Muscle of leg (tissue), 11 donors: ENCODE results near the gene GPC5. TPM values are rescaled to one million over a fixed set of nuclear protein-coding genes. Genes with fewer than 3 reads are reported as not detected.

Source experiments
- DNase-seq: peaks from one replicate; pipeline ENCODE4 v3.0.0; 2013
- H3K27ac ChIP-seq: one replicate; pipeline ENCODE4 v1.5.1; 2013; ENCODE audit warnings: mild to moderate bottlenecking, low read length, control low read depth
- H3K27me3 ChIP-seq: one replicate; pipeline ENCODE4 v1.6.1; 2013; ENCODE audit warnings: low read length; ENCODE audit not compliant: control insufficient read depth, insufficient read depth
- H3K36me3 ChIP-seq: one replicate; pipeline ENCODE4 v1.6.1; 2013; ENCODE audit warnings: low read length; ENCODE audit not compliant: control insufficient read depth, insufficient read depth
- H3K4me1 ChIP-seq: one replicate; pipeline ENCODE4 v1.6.1; 2013; ENCODE audit warnings: low read length; ENCODE audit not compliant: control insufficient read depth, insufficient read depth
- H3K4me3 ChIP-seq: one replicate; pipeline ENCODE4 v1.5.1; 2013; ENCODE audit warnings: low read length, control low read depth
- H3K9me3 ChIP-seq: replicated peaks from 2 replicates; pipeline ENCODE4 v1.6.1; 2013; ENCODE audit warnings: low read depth, low read length; ENCODE audit not compliant: control insufficient read depth
- WGBS: methylation state at CpG from one replicate; pipeline ENCODE4 v1.1.5; 2013; ENCODE audit warnings: missing lambda C conversion rate; ENCODE audit not compliant: insufficient coverage; 5-methylcytosine and 5-hydroxymethylcytosine counted together
- polyA plus RNA-seq, 8 donors: library from polyadenylated mRNA; unstranded; fragments of 120-200 nt; gene quantifications; one replicate each; pipeline versions ENCODE4 v1.2.1 to v1.2.3, GENCODE V29; 2013; ENCODE audit warnings: inconsistent platforms in 1 of 8, low replicate concordance in 1 of 8; ENCODE audit not compliant: insufficient read length in 8 of 8, insufficient read depth in 1 of 8
- total RNA-seq: library from RNA; stranded (reverse); fragments of 120-200 nt; gene quantifications from one replicate; pipeline ENCODE4 v1.2.4, GENCODE V29; 2013

Gene GPC5
- total and polyA plus RNA-seq, 9 donors, result 0.15 to 2.1 (median 0.40) TPM

DNA sequence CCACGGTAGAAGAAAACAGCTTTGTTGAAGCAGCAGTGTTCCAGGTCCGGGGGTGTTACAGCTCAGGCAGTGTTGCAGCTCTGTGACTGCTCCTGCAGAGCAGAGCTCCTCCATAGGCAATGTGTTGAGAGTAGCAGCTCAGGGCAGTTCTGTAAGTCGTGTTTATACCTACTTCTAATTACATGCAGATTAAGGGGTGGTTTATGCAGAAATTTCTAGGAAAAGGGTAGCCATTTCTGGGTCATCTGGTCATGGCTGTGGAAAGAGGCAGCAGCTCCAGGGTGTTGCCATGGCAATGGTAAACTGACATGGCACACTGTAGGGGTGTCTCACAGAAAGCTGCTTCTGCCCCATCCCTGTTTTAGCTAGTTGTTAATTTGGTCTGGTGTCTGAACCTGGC lies 316.4 kb downstream of the GPC5 start:
- WGBS, result 33% methylated on average over 1 of the region's 3 CpGs
- H3K36me3 ChIP-seq, result no peaks in the 10 kb centered on the region
- H3K4me1 ChIP-seq, result no peaks in the 10 kb centered on the region

DNA sequence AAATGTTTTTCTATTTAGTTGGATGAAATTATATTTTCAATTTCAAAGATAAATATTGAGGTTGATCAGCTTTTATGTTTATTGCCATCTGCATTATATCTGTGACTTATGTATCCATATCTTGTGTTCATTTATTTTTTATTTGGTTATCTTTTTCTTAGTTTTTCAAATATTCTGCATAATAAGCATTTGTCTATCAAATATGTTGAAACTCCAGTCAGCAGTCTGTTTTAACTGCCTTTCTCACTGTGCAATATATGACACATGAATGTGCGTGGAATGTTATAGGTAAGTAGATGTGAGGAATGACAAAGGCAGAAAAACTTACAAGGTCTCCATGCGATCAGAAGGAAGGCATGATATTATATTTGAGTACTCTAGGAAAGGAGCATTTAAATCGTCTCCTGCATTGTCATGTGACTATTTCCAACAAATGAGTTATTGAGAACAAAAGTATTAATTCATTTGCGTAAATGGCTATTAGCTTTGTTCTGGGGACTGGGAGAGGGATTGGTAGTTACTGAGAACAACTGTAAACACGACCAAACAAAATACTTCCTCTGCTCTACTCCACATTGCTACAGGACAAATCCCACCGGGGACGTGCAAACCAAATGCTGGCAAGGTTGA lies 318.1 kb downstream of the GPC5 start:
- no peaks in the 10 kb centered on the region for H3K4me1 ChIP-seq
- H3K4me3 ChIP-seq, result no peak overlapping the region
- no peaks in the 10 kb centered on the region for H3K36me3 ChIP-seq
- H3K27ac ChIP-seq, result no peak overlapping the region
- 86% methylated on average over 2 of the region's 7 CpGs for WGBS
- no peaks in the 10 kb centered on the region for H3K27me3 ChIP-seq
- no peaks in the 10 kb centered on the region for H3K9me3 ChIP-seq
- no peak for DNase-seq

More for the DNA sequence above, 316.4 kb downstream of the GPC5 start:
- H3K27me3 ChIP-seq, result no peaks in the 10 kb centered on the region
- no peak overlapping the region for H3K4me3 ChIP-seq
- no peak overlapping the region for H3K27ac ChIP-seq
- DNase-seq, result no peak
- H3K9me3 ChIP-seq, result no peaks in the 10 kb centered on the region

DNA sequence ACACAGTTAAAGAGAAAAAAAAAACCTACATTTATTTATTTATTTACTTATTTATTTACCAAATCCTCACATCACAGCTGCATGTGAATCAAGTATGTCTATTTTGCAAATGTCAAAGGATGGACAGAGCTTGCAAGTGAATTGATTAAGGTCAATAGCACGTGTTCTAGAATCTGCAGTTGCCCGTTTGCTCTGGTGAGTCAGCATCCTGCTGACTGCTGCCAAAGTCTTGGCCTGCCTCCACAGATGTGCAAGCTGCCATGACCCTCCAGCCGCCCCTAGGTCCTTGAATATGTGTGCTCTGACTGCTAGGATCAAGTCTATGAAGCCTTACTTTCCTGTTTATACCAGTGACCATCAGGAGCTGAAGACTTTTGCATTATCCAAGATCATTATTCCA lies 320.6 kb downstream of the GPC5 start:
- no peaks in the 10 kb centered on the region for H3K9me3 ChIP-seq
- H3K27me3 ChIP-seq, result no peaks in the 10 kb centered on the region
- no peak for DNase-seq
- 29% methylated on average over 3 of the region's 3 CpGs for WGBS
- H3K4me1 ChIP-seq, result no peaks in the 10 kb centered on the region
- H3K4me3 ChIP-seq, result no peak overlapping the region
- H3K27ac ChIP-seq, result no peak overlapping the region
- H3K36me3 ChIP-seq, result no peaks in the 10 kb centered on the region

DNA sequence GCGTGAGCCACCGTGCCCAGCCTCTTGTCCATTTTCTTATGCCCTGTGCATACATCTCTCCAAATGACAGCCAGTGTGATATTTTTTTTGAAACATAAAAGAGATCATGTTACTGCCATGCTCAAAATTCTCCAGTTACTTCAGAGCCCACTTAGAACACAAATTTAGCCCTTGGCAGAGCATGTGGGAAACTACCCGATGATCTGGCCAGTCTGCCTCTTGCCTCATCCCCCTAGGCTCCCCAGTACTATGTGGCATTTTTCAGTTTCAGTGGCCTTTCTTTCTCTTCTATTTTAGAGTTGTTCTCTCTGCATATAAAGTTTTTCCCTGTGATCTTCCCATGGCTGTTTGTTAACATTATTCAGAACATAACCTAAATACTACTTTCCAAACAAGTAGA lies 323.0 kb downstream of the GPC5 start:
- Histone ChIP-seq H3K36me3 (no peaks in the 10 kb centered on the region), H3K4me3 (no peak overlapping the region), H3K4me1 (no peaks in the 10 kb centered on the region), H3K9me3 (no peaks in the 10 kb centered on the region), H3K27me3 (no peaks in the 10 kb centered on the region), H3K27ac (no peak overlapping the region)
- 33% methylated on average over 1 of the region's 3 CpGs for WGBS
- peak; percentile 7 for DNase-seq

DNA sequence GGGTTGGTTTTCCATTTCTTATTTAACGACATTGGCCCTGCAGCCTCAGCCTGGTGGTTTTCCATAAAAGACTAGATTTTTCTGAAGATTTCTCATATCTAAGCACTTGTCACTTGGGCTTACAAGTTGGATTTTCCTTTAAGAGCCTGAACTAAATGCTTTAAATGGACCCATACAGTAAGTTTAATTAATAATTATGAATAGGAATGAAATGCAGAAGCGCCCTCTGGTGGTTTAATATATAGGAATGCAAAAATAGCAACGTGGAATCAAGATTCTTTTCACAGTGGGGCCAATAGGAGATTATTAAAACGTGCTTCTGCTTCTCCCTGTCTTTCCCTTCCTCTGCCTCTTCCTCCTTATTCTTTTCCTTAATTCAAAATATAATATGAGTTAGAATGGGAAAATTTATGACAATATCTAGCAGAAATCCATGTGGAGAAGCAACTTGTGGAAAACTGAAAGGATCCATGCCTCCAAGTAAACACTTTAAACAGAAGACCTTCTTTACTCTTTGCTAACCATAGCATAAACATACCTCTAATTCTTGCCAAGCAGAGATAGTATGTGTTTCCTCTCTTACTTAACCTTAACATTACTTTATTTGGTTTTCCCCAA lies 324.0 kb downstream of the GPC5 start:
- Histone ChIP-seq H3K9me3 (no peaks in the 10 kb centered on the region), H3K27me3 (no peaks in the 10 kb centered on the region), H3K27ac (no peak overlapping the region), H3K4me1 (no peaks in the 10 kb centered on the region), H3K4me3 (no peak overlapping the region), H3K36me3 (no peaks in the 10 kb centered on the region)
- no CpG with 5 or more reads among the region's 4 CpGs for WGBS
- DNase-seq, result peak; percentile 32

DNA sequence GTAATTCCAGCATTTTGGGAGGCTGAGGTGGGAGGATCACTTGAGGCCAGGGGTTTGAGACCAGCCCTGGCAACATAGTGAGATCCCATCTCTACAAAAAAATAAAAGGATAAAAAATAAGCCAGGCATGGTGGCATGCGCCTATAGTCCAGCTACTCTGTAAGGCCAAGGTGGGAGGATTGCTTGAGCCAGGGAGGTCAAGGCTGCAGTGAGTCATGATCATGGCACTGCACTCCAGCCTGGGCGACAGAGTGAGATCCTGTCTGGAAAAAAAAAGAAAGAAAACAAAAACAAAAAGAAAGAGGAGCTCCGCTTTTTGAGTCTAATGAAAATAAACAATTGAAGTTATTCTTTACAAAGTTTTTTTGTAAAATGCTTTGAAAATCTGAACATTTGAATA lies 326.2 kb downstream of the GPC5 start:
- WGBS, result 100% methylated on average over 1 of the region's 3 CpGs

DNA sequence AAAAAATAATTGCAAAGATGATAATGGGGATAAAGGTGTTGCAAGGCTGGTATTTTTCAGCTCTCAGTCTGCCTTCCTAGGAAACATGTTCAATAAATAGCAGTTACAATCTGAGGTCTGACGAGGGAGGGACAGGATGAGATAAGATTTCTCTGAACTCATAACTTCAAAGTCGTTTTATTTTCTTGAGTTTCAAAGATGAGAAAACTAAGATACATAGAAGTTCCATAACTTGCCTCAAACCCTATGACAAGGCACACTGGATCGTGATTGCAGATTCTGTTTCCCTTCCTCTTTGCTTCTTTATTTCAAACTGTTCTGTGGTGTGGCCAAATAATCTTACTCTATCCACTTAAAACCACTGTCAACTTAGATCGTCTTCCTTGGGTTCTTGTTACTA lies 327.2 kb downstream of the GPC5 start:
- DNase-seq, result no peak
- Histone ChIP-seq H3K4me1 (no peaks in the 10 kb centered on the region), H3K9me3 (no peaks in the 10 kb centered on the region), H3K27me3 (no peaks in the 10 kb centered on the region), H3K4me3 (no peak overlapping the region), H3K27ac (no peak overlapping the region), H3K36me3 (no peaks in the 10 kb centered on the region)
- no CpG with 5 or more reads among the region's 4 CpGs for WGBS

More for the DNA sequence above, 326.2 kb downstream of the GPC5 start:
- no peak overlapping the region for H3K4me3 ChIP-seq
- DNase-seq, result no peak
- no peaks in the 10 kb centered on the region for H3K9me3 ChIP-seq
- H3K27me3 ChIP-seq, result no peaks in the 10 kb centered on the region
- H3K27ac ChIP-seq, result no peak overlapping the region
- H3K4me1 ChIP-seq, result no peaks in the 10 kb centered on the region
- H3K36me3 ChIP-seq, result no peaks in the 10 kb centered on the region

DNA sequence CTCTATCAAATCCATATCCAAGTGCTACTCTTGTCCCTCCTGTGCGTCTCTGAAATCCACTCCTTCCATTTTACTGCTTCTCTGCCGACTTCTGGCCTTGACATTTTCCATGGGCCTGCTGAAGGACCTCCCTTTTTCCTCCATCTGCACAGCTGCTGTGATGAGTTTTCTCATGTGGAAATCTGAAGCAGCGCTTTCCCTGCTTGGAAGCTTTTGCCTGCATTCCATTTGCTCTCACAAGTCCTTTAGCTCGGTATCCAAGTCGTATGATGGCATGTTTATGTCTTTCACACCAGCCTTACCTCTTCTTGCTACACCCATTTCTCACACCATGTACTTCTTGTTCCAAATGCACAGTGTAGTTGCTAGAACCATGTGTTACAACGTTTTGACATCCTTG lies 328.2 kb downstream of the GPC5 start:
- no peaks in the 10 kb centered on the region for H3K9me3 ChIP-seq
- no peak overlapping the region for H3K27ac ChIP-seq
- peak; percentile 30 for DNase-seq
- H3K27me3 ChIP-seq, result no peaks in the 10 kb centered on the region
- H3K4me3 ChIP-seq, result no peak overlapping the region
- H3K4me1 ChIP-seq, result no peaks in the 10 kb centered on the region
- 50% methylated on average over 1 of the region's 6 CpGs for WGBS
- H3K36me3 ChIP-seq, result no peaks in the 10 kb centered on the region

DNA sequence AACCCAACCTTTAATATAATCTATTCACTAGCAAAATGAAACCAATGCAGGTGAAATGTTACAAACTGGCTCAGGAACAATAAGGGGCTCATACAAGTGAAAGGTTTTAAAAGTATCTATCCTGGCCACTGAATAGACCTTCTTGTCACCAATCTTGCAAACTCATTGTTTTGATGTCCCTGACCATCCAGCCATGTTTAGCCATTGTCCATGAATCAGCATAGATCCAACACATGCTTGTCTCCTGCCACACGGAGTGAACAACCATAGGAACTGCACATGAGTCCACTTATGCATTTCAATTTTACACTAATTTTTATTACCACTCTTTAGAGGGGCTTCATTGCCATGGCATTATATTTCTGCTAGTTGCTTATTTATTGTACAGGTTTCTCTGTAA lies 331.4 kb downstream of the GPC5 start:
- no peak for DNase-seq
- H3K9me3 ChIP-seq, result no peaks in the 10 kb centered on the region
- no peaks in the 10 kb centered on the region for H3K36me3 ChIP-seq
- 67% methylated on average over 1 of the region's 1 CpG for WGBS
- no peaks in the 10 kb centered on the region for H3K4me1 ChIP-seq
- H3K27ac ChIP-seq, result no peak overlapping the region
- H3K4me3 ChIP-seq, result no peak overlapping the region
- no peaks in the 10 kb centered on the region for H3K27me3 ChIP-seq

DNA sequence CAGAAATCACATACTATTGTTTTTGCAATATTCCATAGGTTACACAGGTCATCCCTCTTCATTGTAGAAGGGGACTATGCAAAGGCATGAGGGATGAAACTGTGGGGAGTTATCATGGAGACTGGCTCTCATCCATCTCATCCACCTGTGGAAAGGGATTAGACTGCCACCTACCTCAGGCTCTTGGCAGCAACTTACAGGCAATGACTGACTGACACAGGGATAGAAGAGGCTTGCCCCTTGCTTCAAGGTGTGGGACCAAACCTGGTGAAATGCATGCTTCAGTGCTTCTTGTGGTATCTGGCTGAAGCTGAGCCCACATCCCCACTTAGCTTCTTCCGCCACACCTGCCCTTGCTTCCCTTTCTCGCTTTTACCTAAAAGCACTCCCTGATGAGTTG lies 341.3 kb downstream of the GPC5 start:
- no peak overlapping the region for H3K27ac ChIP-seq
- no peaks in the 10 kb centered on the region for H3K27me3 ChIP-seq
- 86% methylated on average over 2 of the region's 2 CpGs for WGBS
- no peak overlapping the region for H3K4me3 ChIP-seq
- no peaks in the 10 kb centered on the region for H3K4me1 ChIP-seq
- no peaks in the 10 kb centered on the region for H3K9me3 ChIP-seq
- H3K36me3 ChIP-seq, result no peaks in the 10 kb centered on the region
- DNase-seq, result no peak
